HL-60 (cell line): ENCODE results near the gene SPESP1.

ENCODE experiments used
- CTCF ChIP-seq: IDR thresholded peaks from one replicate; pipeline ENCODE4 v1.5.1; 2011; ENCODE audit warnings: low read length, control low read depth, inconsistent platforms; ENCODE audit not compliant: insufficient read depth
- POLR2AphosphoS5 ChIP-seq: IDR thresholded peaks from 2 replicates; pipeline ENCODE4 v1.6.1; 2012; ENCODE audit warnings: low read depth
- TF ChIP-seq, protein P1 (sequence below): IDR thresholded peaks from 2 replicates; pipeline ENCODE4 v1.6.1; 2012; ENCODE audit warnings: low read depth; ENCODE audit not compliant: insufficient replicate concordance

GRCh38 chr15:68982976-68983563 is 52.7 kb downstream of the SPESP1 start:
- TF ChIP-seq POLR2AphosphoS5, result no peak
- no peak for TF ChIP-seq CTCF
- TF ChIP-seq, protein P1, sequence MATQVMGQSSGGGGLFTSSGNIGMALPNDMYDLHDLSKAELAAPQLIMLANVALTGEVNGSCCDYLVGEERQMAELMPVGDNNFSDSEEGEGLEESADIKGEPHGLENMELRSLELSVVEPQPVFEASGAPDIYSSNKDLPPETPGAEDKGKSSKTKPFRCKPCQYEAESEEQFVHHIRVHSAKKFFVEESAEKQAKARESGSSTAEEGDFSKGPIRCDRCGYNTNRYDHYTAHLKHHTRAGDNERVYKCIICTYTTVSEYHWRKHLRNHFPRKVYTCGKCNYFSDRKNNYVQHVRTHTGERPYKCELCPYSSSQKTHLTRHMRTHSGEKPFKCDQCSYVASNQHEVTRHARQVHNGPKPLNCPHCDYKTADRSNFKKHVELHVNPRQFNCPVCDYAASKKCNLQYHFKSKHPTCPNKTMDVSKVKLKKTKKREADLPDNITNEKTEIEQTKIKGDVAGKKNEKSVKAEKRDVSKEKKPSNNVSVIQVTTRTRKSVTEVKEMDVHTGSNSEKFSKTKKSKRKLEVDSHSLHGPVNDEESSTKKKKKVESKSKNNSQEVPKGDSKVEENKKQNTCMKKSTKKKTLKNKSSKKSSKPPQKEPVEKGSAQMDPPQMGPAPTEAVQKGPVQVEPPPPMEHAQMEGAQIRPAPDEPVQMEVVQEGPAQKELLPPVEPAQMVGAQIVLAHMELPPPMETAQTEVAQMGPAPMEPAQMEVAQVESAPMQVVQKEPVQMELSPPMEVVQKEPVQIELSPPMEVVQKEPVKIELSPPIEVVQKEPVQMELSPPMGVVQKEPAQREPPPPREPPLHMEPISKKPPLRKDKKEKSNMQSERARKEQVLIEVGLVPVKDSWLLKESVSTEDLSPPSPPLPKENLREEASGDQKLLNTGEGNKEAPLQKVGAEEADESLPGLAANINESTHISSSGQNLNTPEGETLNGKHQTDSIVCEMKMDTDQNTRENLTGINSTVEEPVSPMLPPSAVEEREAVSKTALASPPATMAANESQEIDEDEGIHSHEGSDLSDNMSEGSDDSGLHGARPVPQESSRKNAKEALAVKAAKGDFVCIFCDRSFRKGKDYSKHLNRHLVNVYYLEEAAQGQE, result no peak
